Measurements from ENCODE around the gene MSTN.

Gene MSTN

DNA sequence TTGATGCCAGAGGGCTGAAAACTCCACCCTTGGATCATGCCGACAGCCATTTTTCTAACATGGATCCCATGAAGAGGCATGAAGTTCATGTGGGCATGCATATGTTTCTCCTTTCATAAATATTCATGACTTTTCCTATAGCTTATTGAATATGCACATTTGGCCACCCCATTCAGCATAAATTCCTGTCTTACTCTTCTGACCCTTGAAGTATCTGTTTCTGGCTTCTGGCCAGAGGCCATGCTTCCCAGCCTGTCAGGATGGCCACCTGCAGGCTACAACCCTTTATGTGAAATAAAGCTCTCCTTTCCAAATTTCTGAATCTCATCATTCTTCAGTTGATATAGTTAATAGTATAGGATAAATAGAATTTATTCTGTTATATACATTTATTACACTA, 19.6 kb upstream of the MSTN start:
- Mint-ChIP-seq H3K27ac (no peak overlapping the region), H3K27me3 (peaks cover 4% of the 10 kb centered on the region), H3K4me3 (no peak overlapping the region), H3K4me1 (ENCODE audit: low read depth) (no peaks in the 10 kb centered on the region), H3K36me3 (ENCODE audit: low read depth) (no peaks in the 10 kb centered on the region), H3K9me3 (no peaks in the 10 kb centered on the region)

DNA sequence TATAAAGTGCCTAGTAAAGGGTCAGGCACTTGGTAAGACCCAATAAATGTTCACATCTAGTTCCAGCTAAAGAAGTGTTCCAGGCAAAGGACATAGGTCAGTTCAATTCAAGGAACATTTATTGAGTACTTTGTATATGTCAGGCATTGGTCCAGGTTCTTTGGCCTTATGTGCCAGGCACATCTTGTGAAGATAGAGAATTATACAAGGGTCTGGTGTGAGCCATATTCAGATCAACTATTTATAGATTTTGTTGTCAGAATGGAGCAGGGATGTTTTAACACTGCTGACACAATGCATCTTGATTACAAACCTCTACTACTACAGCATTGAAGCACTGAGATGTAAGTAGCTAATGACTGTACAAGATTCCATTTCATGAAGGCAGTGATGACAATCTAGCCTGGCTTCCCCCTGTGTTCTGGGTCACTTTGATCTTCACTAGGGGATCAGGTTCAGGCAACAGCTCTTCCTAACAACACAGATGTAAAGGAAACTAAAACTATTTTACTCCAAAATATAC, 18.1 kb upstream of the MSTN start:
- Mint-ChIP-seq H3K4me1 (ENCODE audit: low read depth) (no peaks in the 10 kb centered on the region), H3K27ac (no peak overlapping the region), H3K4me3 (no peak overlapping the region), H3K9me3 (peaks cover under 1% of the 10 kb centered on the region), H3K36me3 (ENCODE audit: low read depth) (no peaks in the 10 kb centered on the region), H3K27me3 (peaks cover 4% of the 10 kb centered on the region)

DNA sequence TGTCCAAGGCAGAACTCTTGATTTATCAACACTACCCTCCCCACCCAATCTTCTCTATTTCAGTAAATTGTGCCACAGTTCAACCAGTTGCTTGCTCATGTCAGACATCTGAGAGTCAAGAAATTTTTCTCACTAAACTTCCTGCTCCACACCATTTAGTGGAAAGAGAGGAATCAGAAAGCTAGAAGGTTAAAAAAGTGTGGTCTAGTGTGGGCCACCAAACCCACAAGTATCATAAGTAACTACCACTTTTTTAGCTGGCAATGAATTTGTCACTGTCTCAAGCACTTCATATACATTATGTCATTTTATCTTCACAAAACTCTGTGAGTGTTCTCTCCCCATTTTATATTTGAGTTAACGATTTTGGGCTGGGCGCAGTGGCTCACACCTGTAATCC, 16.6 kb upstream of the MSTN start:
- H3K27ac Mint-ChIP-seq = no peak overlapping the region
- H3K9me3 Mint-ChIP-seq = peaks cover 4% of the 10 kb centered on the region

DNA sequence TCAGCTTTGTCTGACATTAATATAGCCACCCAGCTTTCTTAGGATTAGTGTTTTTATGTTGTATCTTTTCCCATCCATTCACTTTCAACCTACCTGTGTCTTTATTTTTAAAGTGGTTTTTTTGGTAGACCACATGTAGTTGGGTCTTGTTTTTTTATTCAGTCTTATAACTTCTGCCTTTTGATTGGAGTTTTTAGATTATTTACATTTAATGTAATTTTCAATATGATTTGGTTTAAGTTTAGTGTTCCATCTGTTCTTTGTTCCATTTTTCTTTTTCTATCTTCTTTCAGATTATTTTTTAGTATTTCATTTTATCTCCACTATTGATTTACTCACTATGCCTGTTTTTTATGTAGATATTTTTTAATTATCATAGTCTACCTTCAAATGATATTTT, 13.1 kb upstream of the MSTN start:
- Mint-ChIP-seq H3K9me3 (peaks cover 4% of the 10 kb centered on the region), H3K4me3 (no peak overlapping the region)

More for the DNA sequence above, 16.6 kb upstream of the MSTN start:
- H3K4me1 Mint-ChIP-seq (ENCODE audit: low read depth) = no peaks in the 10 kb centered on the region
- no peaks in the 10 kb centered on the region for H3K36me3 Mint-ChIP-seq (ENCODE audit: low read depth)
- H3K4me3 Mint-ChIP-seq = no peak overlapping the region
- H3K27me3 Mint-ChIP-seq = peaks cover 4% of the 10 kb centered on the region

DNA sequence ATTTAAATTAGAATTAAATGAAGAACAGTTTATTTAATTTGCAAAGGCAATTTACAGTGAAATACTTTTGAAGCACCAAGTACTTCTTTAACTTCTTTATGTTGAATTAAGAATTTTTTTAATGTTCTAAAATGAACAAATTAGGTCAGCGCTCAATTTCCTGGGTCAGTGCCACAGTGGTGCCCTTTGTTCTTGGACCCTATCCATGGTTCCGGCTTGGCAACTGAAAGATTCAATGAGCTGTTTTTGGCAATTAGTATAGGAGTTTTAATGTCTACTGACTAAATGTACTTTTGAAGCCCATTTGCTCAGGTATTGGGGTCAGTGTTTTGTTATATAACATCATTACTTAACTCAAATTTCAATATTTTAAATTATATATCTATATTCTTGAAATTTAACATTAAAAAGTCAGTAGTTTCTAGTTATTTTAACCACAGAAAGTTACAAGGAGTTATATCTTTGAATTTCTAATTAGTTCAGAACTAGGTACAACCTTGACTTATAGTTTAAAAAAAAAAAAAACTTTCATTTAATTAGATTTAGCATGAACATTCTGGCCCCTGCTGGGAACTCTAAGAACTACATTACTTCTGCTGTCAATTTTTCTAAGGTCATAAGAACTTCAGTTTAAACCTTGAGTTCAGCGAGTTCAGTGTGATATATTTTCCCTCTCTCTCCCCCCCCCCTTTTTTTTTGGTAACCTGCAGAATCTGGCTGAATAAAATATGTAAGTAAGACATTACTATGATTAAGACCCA, 7.6 kb upstream of the MSTN start:
- Mint-ChIP-seq H3K4me1 (ENCODE audit: low read depth) (no peaks in the 10 kb centered on the region), H3K27me3 (no peaks in the 10 kb centered on the region), H3K9me3 (no peaks in the 10 kb centered on the region), H3K4me3 (no peak overlapping the region), H3K36me3 (ENCODE audit: low read depth) (no peaks in the 10 kb centered on the region), H3K27ac (no peak overlapping the region)

More for the DNA sequence above, 13.1 kb upstream of the MSTN start:
- peaks cover 4% of the 10 kb centered on the region for H3K27me3 Mint-ChIP-seq
- H3K27ac Mint-ChIP-seq = no peak overlapping the region
- no peaks in the 10 kb centered on the region for H3K4me1 Mint-ChIP-seq (ENCODE audit: low read depth)
- no peaks in the 10 kb centered on the region for H3K36me3 Mint-ChIP-seq (ENCODE audit: low read depth)

DNA sequence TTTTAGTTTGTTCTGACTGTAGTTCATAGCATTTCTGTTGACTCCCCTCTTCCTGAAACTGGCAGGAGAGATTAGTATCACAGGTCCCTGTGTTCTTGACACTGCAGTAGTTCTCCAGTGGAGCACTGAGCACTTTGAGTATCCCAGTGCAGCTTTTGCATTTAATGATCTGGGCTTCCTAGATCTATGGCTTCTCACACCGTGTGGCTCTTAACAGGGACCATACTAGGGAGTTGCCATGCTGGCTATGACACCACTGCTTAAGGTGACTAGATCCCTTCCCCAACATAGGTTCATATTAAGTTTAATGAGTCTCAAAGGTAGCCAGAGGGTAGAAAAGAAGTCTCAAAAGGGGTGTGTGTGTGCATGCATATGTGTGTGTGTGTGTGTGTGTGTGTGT, 6.2 kb upstream of the MSTN start:
- no peak overlapping the region for H3K27ac Mint-ChIP-seq
- H3K27me3 Mint-ChIP-seq = no peaks in the 10 kb centered on the region
- H3K4me3 Mint-ChIP-seq = no peak overlapping the region
- H3K9me3 Mint-ChIP-seq = no peaks in the 10 kb centered on the region
- H3K36me3 Mint-ChIP-seq (ENCODE audit: low read depth) = no peaks in the 10 kb centered on the region
- no peaks in the 10 kb centered on the region for H3K4me1 Mint-ChIP-seq (ENCODE audit: low read depth)

DNA sequence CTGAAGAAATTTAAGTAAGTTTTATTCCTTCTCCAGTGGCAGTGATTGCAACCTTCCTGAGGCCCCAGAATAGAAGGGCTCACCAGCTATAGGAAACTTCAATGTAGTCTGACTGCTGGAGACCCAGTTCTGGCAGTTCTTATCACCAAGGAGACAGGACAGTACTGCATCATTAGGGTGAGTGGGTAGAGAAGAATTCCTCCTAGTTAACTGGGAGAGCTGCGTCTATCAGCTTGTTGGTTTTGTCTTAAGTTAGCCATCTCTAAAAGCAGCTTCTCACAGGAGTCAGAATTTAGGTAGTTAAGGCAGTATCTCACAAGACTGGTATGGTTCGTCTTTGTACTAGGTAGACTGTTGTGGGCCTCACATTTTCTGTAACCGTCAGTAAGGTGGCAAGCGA, 3.3 kb upstream of the MSTN start:
- H3K9me3 Mint-ChIP-seq = no peaks in the 10 kb centered on the region
- no peak overlapping the region for H3K4me3 Mint-ChIP-seq
- no peaks in the 10 kb centered on the region for H3K4me1 Mint-ChIP-seq (ENCODE audit: low read depth)
- no peaks in the 10 kb centered on the region for H3K27me3 Mint-ChIP-seq
- H3K36me3 Mint-ChIP-seq (ENCODE audit: low read depth) = no peaks in the 10 kb centered on the region
- no peak overlapping the region for H3K27ac Mint-ChIP-seq

DNA sequence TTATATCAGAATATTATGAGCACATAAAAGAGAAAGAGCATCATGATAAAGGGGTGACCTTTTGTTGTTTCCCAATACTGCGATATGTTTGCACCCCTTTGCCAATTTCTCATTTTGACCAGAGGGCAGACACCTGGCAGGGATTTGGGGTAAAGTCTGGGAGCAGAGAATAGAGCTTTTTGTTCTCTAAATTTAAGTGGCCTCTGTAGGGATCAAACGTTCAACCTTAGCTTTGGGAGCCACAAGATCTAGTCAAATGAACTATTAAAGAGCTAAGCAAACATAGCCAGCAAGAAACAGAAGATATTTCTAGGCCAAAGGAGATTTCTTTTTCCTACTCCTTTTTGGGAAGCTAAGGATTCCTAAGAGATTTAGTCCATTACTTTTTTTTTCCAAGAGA, 1.1 kb upstream of the MSTN start:
- Mint-ChIP-seq H3K9me3 (no peaks in the 10 kb centered on the region), H3K36me3 (ENCODE audit: low read depth) (no peaks in the 10 kb centered on the region), H3K4me3 (no peak overlapping the region), H3K4me1 (ENCODE audit: low read depth) (no peaks in the 10 kb centered on the region), H3K27ac (no peak overlapping the region), H3K27me3 (no peaks in the 10 kb centered on the region)

DNA sequence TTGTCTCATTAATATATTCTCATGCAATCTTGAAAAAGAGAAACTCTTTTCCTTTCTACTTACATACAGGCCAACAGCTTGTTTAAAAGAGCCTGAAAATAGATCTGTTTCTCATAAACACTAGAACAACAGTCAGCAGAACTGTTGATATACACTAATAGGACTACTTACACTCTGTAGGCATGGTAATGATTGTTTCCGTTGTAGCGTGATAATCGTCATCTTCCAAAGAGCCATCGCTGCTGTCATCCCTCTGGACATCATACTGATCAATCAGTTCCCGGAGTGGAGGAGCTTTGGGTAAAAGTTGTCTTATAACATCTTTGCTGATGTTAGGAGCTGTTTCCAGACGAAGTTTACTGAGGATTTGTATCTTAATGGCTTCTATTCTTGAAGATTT, 476 bp downstream of the MSTN start:
- H3K9me3 Mint-ChIP-seq = no peaks in the 10 kb centered on the region
- no peaks in the 10 kb centered on the region for H3K4me1 Mint-ChIP-seq (ENCODE audit: low read depth)
- no peak overlapping the region for H3K27ac Mint-ChIP-seq
- H3K4me3 Mint-ChIP-seq = no peak overlapping the region
- H3K36me3 Mint-ChIP-seq (ENCODE audit: low read depth) = no peaks in the 10 kb centered on the region
- H3K27me3 Mint-ChIP-seq = no peaks in the 10 kb centered on the region

DNA sequence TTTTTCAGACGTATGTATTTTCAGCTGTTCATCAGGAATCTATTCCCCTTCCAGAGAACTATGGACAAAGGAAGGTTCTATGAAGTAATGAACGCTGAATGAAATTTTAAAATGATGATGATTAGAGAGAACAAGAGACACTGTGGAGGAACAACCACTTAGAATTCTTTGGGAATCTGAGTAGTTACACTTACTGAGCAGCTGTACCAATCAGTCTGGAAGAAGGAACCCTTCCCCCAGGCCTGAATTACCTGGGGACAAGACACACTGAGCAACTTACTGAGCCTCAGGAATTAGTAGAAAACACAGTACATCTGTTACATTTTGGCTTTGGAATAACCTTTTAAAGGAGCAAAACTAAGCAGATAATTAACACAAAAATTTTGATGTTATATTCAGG, 1.9 kb downstream of the MSTN start:
- H3K36me3 Mint-ChIP-seq (ENCODE audit: low read depth) = no peaks in the 10 kb centered on the region
- no peaks in the 10 kb centered on the region for H3K9me3 Mint-ChIP-seq
- no peak overlapping the region for H3K27ac Mint-ChIP-seq

DNA sequence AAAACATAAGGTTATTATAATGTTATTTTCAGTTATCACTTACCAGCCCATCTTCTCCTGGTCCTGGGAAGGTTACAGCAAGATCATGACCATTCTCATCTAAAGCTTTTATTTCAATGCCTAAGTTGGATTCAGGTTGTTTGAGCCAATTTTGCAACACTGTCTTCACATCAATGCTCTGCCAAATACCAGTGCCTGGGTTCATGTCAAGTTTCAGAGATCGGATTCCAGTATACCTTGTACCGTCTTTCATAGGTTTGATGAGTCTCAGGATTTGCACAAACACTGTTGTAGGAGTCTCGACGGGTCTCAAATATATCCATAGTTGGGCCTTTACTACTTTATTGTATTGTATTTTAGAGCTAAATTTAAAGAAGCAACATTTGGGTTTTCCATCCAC, 2.5 kb downstream of the MSTN start:
- H3K36me3 Mint-ChIP-seq (ENCODE audit: low read depth) = no peaks in the 10 kb centered on the region
- H3K27ac Mint-ChIP-seq = no peak overlapping the region
- no peaks in the 10 kb centered on the region for H3K4me1 Mint-ChIP-seq (ENCODE audit: low read depth)
- no peaks in the 10 kb centered on the region for H3K9me3 Mint-ChIP-seq
- no peaks in the 10 kb centered on the region for H3K27me3 Mint-ChIP-seq
- H3K4me3 Mint-ChIP-seq = no peak overlapping the region

More for the DNA sequence above, 1.9 kb downstream of the MSTN start:
- no peak overlapping the region for H3K4me3 Mint-ChIP-seq
- no peaks in the 10 kb centered on the region for H3K4me1 Mint-ChIP-seq (ENCODE audit: low read depth)
- H3K27me3 Mint-ChIP-seq = no peaks in the 10 kb centered on the region

DNA sequence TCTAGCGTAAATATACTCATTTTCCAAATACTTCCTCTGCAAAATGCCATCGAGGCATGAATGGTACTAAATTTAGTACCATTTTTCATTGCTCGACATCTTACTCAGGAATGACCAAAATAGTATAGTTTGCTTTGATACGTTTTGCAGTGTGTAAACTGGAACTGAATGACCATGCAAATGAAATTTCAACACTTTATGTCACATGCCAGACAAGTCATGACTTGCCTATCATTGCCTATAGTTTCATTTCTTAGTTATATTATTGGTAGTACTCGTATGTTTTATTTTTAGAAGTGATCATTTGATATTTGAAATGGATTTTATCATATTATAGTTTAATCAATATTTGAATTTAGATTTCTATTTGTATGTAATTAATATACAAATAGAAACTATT, 9.1 kb downstream of the MSTN start:
- Mint-ChIP-seq H3K27ac (no peak overlapping the region), H3K27me3 (no peaks in the 10 kb centered on the region), H3K36me3 (ENCODE audit: low read depth) (no peaks in the 10 kb centered on the region), H3K9me3 (no peaks in the 10 kb centered on the region), H3K4me3 (no peak overlapping the region), H3K4me1 (ENCODE audit: low read depth) (no peaks in the 10 kb centered on the region)

DNA sequence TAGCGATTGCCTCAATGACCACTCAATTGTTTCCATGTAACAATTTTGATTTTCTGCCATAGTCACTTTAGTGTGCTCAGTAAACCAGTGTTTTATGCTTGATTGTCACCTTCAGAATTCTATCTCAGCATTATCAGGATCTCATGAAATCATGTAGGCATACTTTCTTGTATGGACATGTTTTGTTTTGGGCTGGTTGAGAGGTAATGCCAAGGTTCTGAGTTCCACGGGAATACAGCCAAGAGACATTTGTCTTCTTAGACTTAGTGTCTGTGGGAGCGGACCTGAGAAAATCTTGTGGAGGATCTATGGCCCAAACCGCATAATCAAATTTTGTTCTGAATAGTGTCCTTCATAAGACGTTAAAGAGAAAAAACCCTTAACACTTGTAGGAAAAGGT, 10.2 kb downstream of the MSTN start:
- no peaks in the 10 kb centered on the region for H3K36me3 Mint-ChIP-seq (ENCODE audit: low read depth)
- H3K9me3 Mint-ChIP-seq = no peaks in the 10 kb centered on the region
- H3K4me3 Mint-ChIP-seq = no peak overlapping the region
- no peaks in the 10 kb centered on the region for H3K4me1 Mint-ChIP-seq (ENCODE audit: low read depth)
- no peaks in the 10 kb centered on the region for H3K27me3 Mint-ChIP-seq
- no peak overlapping the region for H3K27ac Mint-ChIP-seq

DNA sequence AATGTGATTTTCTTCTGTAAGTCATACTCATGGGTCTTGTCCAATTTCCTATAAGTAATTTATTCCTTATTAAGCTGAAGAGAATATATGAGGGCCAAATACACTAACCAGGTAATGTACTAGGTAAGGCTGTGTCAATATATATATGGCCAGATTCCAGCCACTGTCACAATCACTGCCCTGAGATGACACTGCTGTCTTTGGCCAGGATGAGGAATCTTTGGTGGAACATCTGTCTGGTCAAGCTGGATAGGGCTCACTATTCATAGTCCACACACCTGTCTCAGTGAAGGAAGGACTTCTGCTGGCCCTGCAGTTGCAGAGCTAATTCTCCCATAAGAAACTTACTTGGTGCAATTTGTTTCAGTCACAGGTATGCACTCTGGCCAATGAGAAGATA, 11.3 kb downstream of the MSTN start:
- Mint-ChIP-seq H3K4me3 (no peak overlapping the region), H3K27ac (no peak overlapping the region), H3K9me3 (no peaks in the 10 kb centered on the region), H3K4me1 (ENCODE audit: low read depth) (no peaks in the 10 kb centered on the region), H3K27me3 (no peaks in the 10 kb centered on the region), H3K36me3 (ENCODE audit: low read depth) (no peaks in the 10 kb centered on the region)

DNA sequence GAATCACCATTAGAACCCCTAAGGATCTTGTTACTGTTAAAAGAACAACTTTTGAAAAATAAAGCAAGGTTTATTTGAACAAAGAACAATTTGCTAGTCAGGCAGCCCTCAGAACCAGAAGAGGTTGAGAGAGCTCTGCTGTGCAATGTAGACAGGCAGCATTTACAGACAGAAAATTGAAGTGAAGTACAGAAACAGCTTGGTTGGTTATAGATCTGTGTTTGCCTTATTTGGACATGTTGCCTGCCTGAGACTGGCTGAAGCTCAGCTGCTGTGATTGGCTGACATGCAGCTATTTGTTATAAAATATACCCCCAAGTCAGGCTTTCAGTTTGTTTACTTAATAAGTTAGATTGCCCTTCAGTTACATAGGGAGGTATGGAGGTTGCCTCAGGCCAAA, 12.5 kb downstream of the MSTN start:
- Mint-ChIP-seq H3K9me3 (no peaks in the 10 kb centered on the region), H3K27me3 (no peaks in the 10 kb centered on the region), H3K27ac (no peak overlapping the region), H3K4me3 (no peak overlapping the region), H3K4me1 (ENCODE audit: low read depth) (no peaks in the 10 kb centered on the region), H3K36me3 (ENCODE audit: low read depth) (no peaks in the 10 kb centered on the region)

DNA sequence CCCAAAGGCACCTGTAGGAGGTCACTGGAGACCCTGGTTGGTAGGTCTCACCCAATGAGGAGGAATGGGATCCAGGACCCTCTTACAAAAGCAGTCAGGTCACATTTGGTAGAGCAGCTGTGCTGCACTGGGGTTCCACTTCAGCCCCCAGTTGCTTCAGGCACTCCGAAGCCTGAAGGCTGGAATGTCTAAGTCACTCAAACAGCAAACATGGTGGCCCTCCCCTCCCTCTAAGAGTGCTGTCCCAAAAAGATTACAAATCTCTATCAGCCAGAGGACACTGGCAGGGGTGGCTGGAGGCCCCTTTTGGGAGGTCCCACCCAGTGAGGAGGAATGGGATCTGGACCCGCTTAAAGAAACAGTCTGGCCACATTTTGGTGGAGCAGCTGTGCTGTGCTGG, 17.7 kb downstream of the MSTN start:
- peaks cover 21% of the 10 kb centered on the region for H3K27me3 Mint-ChIP-seq
- no peak overlapping the region for H3K4me3 Mint-ChIP-seq
- no peaks in the 10 kb centered on the region for H3K36me3 Mint-ChIP-seq (ENCODE audit: low read depth)
- H3K9me3 Mint-ChIP-seq = no peaks in the 10 kb centered on the region
- H3K27ac Mint-ChIP-seq = no peak overlapping the region
- no peaks in the 10 kb centered on the region for H3K4me1 Mint-ChIP-seq (ENCODE audit: low read depth)

All from stimulated activated naive CD8-positive, alpha-beta T cell treated with anti-CD3 and anti-CD28 coated beads, Interleukin-15, Interleukin-2, amounts not matched to agents 100 ng/mL and 50 ng/mL, for 24 hours (primary cell).